SK-N-SH (cell line): ENCODE results near the gene PTCD2.

Experiments
- CTCF ChIP-seq: fragments of 200-600 bp; sonication (generic); IDR thresholded peaks from 2 replicates; pipeline ENCODE4 v1.6.1; 2017; ENCODE audit warnings: antibody characterized with exemption, mild to moderate bottlenecking, moderate library complexity
- EP300 ChIP-seq, 2 experiments: IDR thresholded peaks; 2 replicates each; pipeline versions ENCODE4 v1.4.0 to v1.6.1; 2012; ENCODE audit warnings: borderline replicate concordance in 1 of 2, low read depth in 1 of 2, low read length in 1 of 2
- EZH2phosphoT487 ChIP-seq: fragments of 200-600 bp; sonication (generic); IDR thresholded peaks from 2 replicates; pipeline ENCODE4 v1.6.1; 2017; ENCODE audit warnings: low read depth, mixed run types, mild to moderate bottlenecking, antibody characterized with exemption, moderate library complexity, borderline replicate concordance
- FOXJ3 ChIP-seq: sonication (generic); formaldehyde crosslinking; IDR thresholded peaks from 2 replicates; pipeline ENCODE4 v1.5.1; 2020; ENCODE audit warnings: mild to moderate bottlenecking, missing genetic modification reagents
- FOXM1 ChIP-seq: IDR thresholded peaks from 2 replicates; pipeline ENCODE4 v1.4.0; 2012; ENCODE audit warnings: low read depth, mild to moderate bottlenecking
- JUND ChIP-seq: IDR thresholded peaks from 2 replicates; pipeline ENCODE4 v1.4.0; 2012
- MXI1 ChIP-seq: IDR thresholded peaks from 2 replicates; pipeline ENCODE4 v1.6.1; 2012; ENCODE audit warnings: mild to moderate bottlenecking, low read depth, low read length, improper control_type of control experiment
- RCOR1 ChIP-seq: fragments of 150-350 bp; IDR thresholded peaks from 2 replicates; pipeline ENCODE4 v1.6.1; 2017; ENCODE audit warnings: antibody characterized with exemption, low read length
- TAF1 ChIP-seq: IDR thresholded peaks from 2 replicates; pipeline ENCODE4 v1.6.1; 2012; ENCODE audit warnings: low read depth, mild to moderate bottlenecking, low read length, moderate library complexity, borderline replicate concordance
- TCF12 ChIP-seq: IDR thresholded peaks from 2 replicates; pipeline ENCODE4 v1.4.0; 2012
- TEAD4 ChIP-seq: IDR thresholded peaks from 2 replicates; pipeline ENCODE4 v1.4.0; 2012; ENCODE audit warnings: mild to moderate bottlenecking, borderline replicate concordance; ENCODE audit not compliant: insufficient read depth
- USF1 ChIP-seq: IDR thresholded peaks from 2 replicates; pipeline ENCODE4 v1.4.0; 2012; ENCODE audit warnings: low read depth, borderline replicate concordance
- TF ChIP-seq, protein P1 (sequence below): IDR thresholded peaks from 2 replicates; pipeline ENCODE4 v1.4.0; 2012; ENCODE audit warnings: low read depth
- TF ChIP-seq, protein P2 (sequence below): IDR thresholded peaks from 2 replicates; pipeline ENCODE4 v1.6.1; 2012; ENCODE audit warnings: mild to moderate bottlenecking, low read depth, low read length, moderate library complexity

DNA sequence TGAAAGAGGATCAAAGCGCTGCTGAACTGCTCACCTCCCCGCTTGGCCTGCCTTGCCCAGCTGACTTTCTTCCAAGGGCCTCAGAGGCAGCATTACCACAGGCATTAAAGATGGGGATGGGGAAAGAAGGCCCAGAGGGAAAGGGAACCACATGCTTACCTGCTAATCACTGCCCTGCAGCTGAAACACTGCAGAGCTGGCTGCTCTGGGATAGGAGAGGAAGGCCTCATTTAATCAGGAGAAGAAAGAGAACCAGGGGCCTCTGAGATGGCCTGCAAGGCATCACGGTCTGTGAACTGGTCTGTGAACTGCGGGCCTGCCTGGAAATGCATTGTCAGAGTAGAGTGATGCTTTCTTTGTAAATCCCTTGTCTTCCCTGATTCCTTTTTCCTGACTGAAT is 44.8 kb downstream of the PTCD2 start:
- TF ChIP-seq TAF1 (no peak), EZH2phosphoT487 (no peak), EP300 (IDR thresholded peaks at IDR 0.05; ENCODE audit: borderline replicate concordance in 1 of 2, low read depth in 1 of 2, low read length in 1 of 2) (no peak), CTCF (no peak), JUND (no peak), RCOR1 (no peak), FOXM1 (no peak), FOXJ3 (CRISPR knock-in tag) (no peak), TEAD4 (no peak), USF1 (no peak), MXI1 (no peak), TCF12 (no peak)
- TF ChIP-seq, protein P1, sequence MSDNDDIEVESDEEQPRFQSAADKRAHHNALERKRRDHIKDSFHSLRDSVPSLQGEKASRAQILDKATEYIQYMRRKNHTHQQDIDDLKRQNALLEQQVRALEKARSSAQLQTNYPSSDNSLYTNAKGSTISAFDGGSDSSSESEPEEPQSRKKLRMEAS, result no peak
- TF ChIP-seq, protein P2, sequence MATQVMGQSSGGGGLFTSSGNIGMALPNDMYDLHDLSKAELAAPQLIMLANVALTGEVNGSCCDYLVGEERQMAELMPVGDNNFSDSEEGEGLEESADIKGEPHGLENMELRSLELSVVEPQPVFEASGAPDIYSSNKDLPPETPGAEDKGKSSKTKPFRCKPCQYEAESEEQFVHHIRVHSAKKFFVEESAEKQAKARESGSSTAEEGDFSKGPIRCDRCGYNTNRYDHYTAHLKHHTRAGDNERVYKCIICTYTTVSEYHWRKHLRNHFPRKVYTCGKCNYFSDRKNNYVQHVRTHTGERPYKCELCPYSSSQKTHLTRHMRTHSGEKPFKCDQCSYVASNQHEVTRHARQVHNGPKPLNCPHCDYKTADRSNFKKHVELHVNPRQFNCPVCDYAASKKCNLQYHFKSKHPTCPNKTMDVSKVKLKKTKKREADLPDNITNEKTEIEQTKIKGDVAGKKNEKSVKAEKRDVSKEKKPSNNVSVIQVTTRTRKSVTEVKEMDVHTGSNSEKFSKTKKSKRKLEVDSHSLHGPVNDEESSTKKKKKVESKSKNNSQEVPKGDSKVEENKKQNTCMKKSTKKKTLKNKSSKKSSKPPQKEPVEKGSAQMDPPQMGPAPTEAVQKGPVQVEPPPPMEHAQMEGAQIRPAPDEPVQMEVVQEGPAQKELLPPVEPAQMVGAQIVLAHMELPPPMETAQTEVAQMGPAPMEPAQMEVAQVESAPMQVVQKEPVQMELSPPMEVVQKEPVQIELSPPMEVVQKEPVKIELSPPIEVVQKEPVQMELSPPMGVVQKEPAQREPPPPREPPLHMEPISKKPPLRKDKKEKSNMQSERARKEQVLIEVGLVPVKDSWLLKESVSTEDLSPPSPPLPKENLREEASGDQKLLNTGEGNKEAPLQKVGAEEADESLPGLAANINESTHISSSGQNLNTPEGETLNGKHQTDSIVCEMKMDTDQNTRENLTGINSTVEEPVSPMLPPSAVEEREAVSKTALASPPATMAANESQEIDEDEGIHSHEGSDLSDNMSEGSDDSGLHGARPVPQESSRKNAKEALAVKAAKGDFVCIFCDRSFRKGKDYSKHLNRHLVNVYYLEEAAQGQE, result no peak
